A673 (cell line): ENCODE results near the gene ZFP36L2.

Source experiments
- EZH2 ChIP-seq: fragments of 200-600 bp; sonication (generic); IDR thresholded peaks from 2 replicates; pipeline ENCODE4 v1.6.1; 2017; ENCODE audit warnings: borderline replicate concordance, low read depth, mild to moderate bottlenecking, mixed read lengths, antibody characterized with exemption, low read length; ENCODE audit not compliant: poor library complexity, severe bottlenecking
- TF ChIP-seq, protein P1 (sequence below): fragments of 300-800, 200-600 bp; sonication (generic); conservative IDR thresholded peaks from 2 replicates; pipeline ENCODE4 v1.5.1; 2017; ENCODE audit warnings: low read depth, mild to moderate bottlenecking, antibody characterized with exemption, low read length, moderate library complexity, mixed read lengths

GRCh38 chr2:43239981-43240765 lies 13.8 kb upstream of the ZFP36L2 start:
- TF ChIP-seq, protein P1, sequence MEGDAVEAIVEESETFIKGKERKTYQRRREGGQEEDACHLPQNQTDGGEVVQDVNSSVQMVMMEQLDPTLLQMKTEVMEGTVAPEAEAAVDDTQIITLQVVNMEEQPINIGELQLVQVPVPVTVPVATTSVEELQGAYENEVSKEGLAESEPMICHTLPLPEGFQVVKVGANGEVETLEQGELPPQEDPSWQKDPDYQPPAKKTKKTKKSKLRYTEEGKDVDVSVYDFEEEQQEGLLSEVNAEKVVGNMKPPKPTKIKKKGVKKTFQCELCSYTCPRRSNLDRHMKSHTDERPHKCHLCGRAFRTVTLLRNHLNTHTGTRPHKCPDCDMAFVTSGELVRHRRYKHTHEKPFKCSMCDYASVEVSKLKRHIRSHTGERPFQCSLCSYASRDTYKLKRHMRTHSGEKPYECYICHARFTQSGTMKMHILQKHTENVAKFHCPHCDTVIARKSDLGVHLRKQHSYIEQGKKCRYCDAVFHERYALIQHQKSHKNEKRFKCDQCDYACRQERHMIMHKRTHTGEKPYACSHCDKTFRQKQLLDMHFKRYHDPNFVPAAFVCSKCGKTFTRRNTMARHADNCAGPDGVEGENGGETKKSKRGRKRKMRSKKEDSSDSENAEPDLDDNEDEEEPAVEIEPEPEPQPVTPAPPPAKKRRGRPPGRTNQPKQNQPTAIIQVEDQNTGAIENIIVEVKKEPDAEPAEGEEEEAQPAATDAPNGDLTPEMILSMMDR = no peak
- no peak for TF ChIP-seq EZH2
